PFSK-1 (cell line): Measurements from ENCODE around the gene PRRT2.

Experiments
- FOXP2 ChIP-seq: optimal IDR thresholded peaks from 2 replicates; pipeline ENCODE3; 2011; ENCODE audit warnings: borderline replicate concordance, control low read depth, inconsistent platforms; ENCODE audit not compliant: insufficient read depth; ENCODE audit errors: extremely low read length, extremely low read depth
- POLR2AphosphoS5 ChIP-seq: IDR thresholded peaks from 2 replicates; pipeline ENCODE4 v1.6.1; 2012; ENCODE audit warnings: low read depth, mild to moderate bottlenecking, control low read depth, low read length, moderate library complexity
- SIN3A ChIP-seq: IDR thresholded peaks from 2 replicates; pipeline ENCODE4 v1.6.1; 2012; ENCODE audit warnings: mild to moderate bottlenecking, low read length, moderate library complexity, borderline replicate concordance; ENCODE audit not compliant: insufficient read depth
- TAF1 ChIP-seq: IDR thresholded peaks from 2 replicates; pipeline ENCODE4 v1.6.1; 2012; ENCODE audit warnings: low read length, control low read depth, borderline replicate concordance; ENCODE audit not compliant: insufficient read depth
- TF ChIP-seq, protein P1 (sequence below), 2 experiments: IDR thresholded peaks; 2 replicates each; pipeline versions ENCODE4 v1.6.1 to v1.8.0; 2011 to 2012; ENCODE audit warnings: low read depth in 2 of 2, low read length in 2 of 2, control low read depth in 1 of 2, inconsistent platforms in 1 of 2, mild to moderate bottlenecking in 1 of 2, moderate library complexity in 1 of 2; ENCODE audit not compliant: insufficient read depth in 1 of 2

DNA sequence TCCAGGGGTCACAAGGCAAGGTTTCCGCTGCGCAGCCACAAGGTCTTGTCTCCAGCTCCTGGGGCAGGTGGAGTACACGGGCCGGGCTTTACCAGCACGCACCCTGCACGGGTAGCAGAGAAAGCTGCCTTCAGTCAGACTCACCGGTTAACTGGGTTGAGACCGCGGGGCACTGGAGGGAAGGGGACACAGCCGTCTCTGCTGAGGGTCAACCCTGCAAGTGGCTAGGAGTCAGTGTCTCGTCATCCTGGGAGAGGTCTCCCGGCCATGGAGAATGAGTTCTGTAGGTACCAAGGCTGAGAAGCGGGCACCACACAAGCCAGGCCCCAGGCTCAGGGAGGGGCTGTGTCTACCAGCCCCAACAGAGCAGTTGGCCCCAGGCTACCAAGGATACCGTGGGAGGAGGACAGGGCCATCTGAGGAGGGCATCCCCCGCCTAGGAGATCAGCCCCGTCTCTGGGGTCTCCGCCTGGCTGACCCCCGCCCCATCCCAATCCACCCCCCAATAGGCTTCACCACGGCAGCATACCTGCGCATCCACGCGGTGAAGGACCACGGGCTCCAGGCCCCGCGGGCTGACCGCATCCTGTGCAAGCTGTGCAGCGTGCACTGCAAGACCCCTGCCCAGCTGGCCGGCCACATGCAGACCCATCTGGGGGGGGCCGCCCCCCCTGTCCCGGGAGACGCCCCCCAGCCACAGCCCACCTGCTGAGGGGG, 2.8 kb upstream of the PRRT2 start:
- TF ChIP-seq, protein P1, sequence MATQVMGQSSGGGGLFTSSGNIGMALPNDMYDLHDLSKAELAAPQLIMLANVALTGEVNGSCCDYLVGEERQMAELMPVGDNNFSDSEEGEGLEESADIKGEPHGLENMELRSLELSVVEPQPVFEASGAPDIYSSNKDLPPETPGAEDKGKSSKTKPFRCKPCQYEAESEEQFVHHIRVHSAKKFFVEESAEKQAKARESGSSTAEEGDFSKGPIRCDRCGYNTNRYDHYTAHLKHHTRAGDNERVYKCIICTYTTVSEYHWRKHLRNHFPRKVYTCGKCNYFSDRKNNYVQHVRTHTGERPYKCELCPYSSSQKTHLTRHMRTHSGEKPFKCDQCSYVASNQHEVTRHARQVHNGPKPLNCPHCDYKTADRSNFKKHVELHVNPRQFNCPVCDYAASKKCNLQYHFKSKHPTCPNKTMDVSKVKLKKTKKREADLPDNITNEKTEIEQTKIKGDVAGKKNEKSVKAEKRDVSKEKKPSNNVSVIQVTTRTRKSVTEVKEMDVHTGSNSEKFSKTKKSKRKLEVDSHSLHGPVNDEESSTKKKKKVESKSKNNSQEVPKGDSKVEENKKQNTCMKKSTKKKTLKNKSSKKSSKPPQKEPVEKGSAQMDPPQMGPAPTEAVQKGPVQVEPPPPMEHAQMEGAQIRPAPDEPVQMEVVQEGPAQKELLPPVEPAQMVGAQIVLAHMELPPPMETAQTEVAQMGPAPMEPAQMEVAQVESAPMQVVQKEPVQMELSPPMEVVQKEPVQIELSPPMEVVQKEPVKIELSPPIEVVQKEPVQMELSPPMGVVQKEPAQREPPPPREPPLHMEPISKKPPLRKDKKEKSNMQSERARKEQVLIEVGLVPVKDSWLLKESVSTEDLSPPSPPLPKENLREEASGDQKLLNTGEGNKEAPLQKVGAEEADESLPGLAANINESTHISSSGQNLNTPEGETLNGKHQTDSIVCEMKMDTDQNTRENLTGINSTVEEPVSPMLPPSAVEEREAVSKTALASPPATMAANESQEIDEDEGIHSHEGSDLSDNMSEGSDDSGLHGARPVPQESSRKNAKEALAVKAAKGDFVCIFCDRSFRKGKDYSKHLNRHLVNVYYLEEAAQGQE (IDR thresholded peaks at IDR 0.05; ENCODE audit: insufficient read depth in 1 of 2, low read depth in 2 of 2, low read length in 2 of 2): no peak
- TF ChIP-seq SIN3A (no peak), POLR2AphosphoS5 (no peak), TAF1 (no peak), FOXP2 (no peak)
